Tibial artery (tissue), 4 donors: Measurements from ENCODE around the gene RFC1.

Source experiments
- DNase-seq, 2 donors: peaks; one replicate each; pipeline ENCODE4 v3.0.0-alpha.2; 2019
- H3K27ac ChIP-seq, 2 donors: fragments of 200-600 bp; sonication (generic) in 1 of 2; 1 replicate in 1 of 2; 2 replicates in 1 of 2; pipeline ENCODE4 v1.5.1; 2018 to 2019; ENCODE audit warnings: mild to moderate bottlenecking in 1 of 2
- H3K27me3 ChIP-seq, 2 donors: fragments of 200-600 bp; sonication (generic) in 1 of 2; one replicate each; pipeline versions ENCODE4 v1.5.1 to v1.6.0; 2016 to 2019
- H3K36me3 ChIP-seq, 3 donors: fragments of 200-600 bp; sonication (generic) in 2 of 3; one replicate each; pipeline ENCODE4 v1.5.1; 2016 to 2019; ENCODE audit warnings: mild to moderate bottlenecking in 2 of 3
- H3K4me1 ChIP-seq, 4 donors: fragments of 200-600 bp; sonication (generic) in 2 of 4; 1 replicate in 3 of 4; 2 replicates in 1 of 4; pipeline ENCODE4 v1.5.1; 2016 to 2019
- H3K4me3 ChIP-seq, 2 donors: fragments of 200-600 bp; sonication (generic) in 1 of 2; 1 replicate in 1 of 2; 2 replicates in 1 of 2; pipeline ENCODE4 v1.5.1; 2018 to 2019; ENCODE audit warnings: mild to moderate bottlenecking in 2 of 2
- H3K9me3 ChIP-seq, 3 donors: fragments of 200-600 bp; sonication (generic) in 1 of 3; one replicate each; pipeline ENCODE4 v1.5.1; 2016 to 2019
- intact Hi-C: fragments of 100-400 bp; cut with DNase I; formaldehyde crosslinking; loops from one replicate; pipeline ENCODE4 v1.15.0; 2023; ENCODE audit warnings: low total_unique reads
- TF ChIP-seq, protein P1 (sequence below), 2 experiments: fragments of 200-600 bp in 1 of 2; fragments of 450-650 bp in 1 of 2; IDR thresholded peaks; one replicate each; pipeline ENCODE4 v1.5.1; 2017 to 2019; ENCODE audit warnings: antibody characterized with exemption in 2 of 2, mild to moderate bottlenecking in 1 of 2, moderate library complexity in 1 of 2

RFC1 gene

DNA sequence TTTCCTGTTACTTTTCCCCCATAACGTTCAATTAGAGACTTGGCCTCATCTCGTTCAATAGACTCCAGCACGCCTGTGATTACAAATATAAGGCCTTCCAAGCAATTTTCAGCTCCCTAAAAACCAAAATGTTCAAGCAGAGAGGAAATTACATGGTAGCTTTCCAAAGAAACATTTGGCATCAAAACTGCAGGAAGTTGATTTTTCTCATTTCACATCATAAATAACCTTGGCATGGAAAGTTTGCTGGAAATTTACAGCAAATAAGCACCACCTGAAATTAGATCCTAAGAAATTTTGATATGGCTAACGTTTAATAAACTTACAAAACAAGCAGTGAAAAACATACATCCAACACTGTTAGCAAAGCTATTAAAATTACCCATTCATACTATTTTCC lies 53.3 kb downstream of the RFC1 start:
- H3K4me3 ChIP-seq: no peak overlapping the region
- no peak for DNase-seq

DNA sequence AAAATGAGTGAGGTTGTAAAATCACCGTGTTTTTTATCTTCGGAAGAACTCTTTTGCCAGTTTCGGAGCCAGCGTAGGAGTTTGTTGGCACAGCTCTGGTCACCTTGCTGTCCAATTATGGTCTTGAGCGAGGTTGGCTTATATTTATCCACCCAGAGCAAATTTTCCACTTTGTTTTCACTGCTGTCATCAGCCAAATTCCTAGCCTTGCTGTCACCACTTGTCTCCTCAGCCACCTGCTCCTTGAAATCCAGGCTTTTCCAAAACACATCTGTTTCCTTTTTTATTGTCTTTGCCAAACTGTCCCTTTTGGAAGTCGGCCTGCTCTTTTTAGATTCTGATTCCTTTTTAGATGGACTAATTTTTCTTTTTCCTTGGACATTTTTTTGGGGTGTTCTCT lies 57.6 kb downstream of the RFC1 start:
- no peaks in the 10 kb centered on the region for H3K27me3 ChIP-seq
- TF ChIP-seq, protein P1, sequence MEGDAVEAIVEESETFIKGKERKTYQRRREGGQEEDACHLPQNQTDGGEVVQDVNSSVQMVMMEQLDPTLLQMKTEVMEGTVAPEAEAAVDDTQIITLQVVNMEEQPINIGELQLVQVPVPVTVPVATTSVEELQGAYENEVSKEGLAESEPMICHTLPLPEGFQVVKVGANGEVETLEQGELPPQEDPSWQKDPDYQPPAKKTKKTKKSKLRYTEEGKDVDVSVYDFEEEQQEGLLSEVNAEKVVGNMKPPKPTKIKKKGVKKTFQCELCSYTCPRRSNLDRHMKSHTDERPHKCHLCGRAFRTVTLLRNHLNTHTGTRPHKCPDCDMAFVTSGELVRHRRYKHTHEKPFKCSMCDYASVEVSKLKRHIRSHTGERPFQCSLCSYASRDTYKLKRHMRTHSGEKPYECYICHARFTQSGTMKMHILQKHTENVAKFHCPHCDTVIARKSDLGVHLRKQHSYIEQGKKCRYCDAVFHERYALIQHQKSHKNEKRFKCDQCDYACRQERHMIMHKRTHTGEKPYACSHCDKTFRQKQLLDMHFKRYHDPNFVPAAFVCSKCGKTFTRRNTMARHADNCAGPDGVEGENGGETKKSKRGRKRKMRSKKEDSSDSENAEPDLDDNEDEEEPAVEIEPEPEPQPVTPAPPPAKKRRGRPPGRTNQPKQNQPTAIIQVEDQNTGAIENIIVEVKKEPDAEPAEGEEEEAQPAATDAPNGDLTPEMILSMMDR (IDR thresholded peaks at IDR 0.05): no peak
- H3K27ac ChIP-seq: peak overlapping the region in 1 of 2 donors; percentile 36
- DNase-seq: no peak
- H3K36me3 ChIP-seq: peaks cover 53 to 89% (median 68%) of the 10 kb centered on the region in 3 donors
- no peaks in the 10 kb centered on the region for H3K9me3 ChIP-seq
- intact Hi-C loops: no loop called here
- H3K4me1 ChIP-seq: no peaks in the 10 kb centered on the region
- no peak overlapping the region for H3K4me3 ChIP-seq

More for the DNA sequence above, 53.3 kb downstream of the RFC1 start:
- intact Hi-C loops: no loop called here
- Histone ChIP-seq H3K36me3 (peaks cover 36 to 76% (median 57%) of the 10 kb centered on the region in 3 donors), H3K27me3 (no peaks in the 10 kb centered on the region), H3K27ac (no peak overlapping the region), H3K9me3 (no peaks in the 10 kb centered on the region), H3K4me1 (no peaks in the 10 kb centered on the region)
- TF ChIP-seq, protein P1 (IDR thresholded peaks at IDR 0.05): no peak

DNA sequence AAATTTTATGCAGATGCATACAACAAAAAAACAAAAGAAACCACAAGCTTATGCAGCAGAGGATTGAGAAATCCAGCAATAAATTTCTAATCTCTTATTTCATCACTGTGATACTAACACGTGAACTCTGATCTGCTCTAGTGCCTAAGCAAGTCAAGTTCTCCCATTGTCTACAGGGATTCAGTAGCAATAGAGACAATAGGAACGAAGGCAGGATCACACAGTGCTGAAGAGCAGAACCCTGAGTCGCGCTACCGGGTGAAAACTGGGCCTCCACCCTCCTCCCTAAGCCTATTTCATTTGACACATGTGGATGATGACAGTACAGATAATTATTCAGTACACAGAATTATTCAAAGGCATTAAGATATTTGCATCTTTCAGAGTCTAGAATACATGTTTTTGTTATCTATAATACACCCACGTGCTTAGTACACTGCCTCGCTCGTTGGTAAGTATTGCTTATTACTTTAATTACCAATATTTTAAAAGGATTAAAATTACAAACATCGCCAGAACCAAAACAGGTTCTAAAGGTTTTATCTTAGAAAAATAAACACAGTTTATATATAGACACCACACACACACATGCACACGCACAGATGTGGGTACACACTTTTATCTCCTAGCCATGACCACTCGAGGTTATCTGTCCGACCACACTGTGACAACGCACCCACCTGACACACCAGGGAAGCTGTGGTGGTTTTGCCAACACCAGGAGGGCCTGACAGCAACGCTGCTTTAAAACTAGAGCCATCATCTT lies 60.1 kb downstream of the RFC1 start:
- Histone ChIP-seq H3K27me3 (no peaks in the 10 kb centered on the region), H3K9me3 (no peaks in the 10 kb centered on the region), H3K27ac (no peak overlapping the region), H3K4me1 (no peaks in the 10 kb centered on the region), H3K36me3 (peaks cover 59 to 93% (median 70%) of the 10 kb centered on the region in 3 donors), H3K4me3 (no peak overlapping the region)
- intact Hi-C loops: loop anchor here (2.0 kb wide), 1 partner anchor 15 kb away; no protein-coding TSS in a partner anchor
- TF ChIP-seq, protein P1 (IDR thresholded peaks at IDR 0.05): no peak
- DNase-seq: no peak

DNA sequence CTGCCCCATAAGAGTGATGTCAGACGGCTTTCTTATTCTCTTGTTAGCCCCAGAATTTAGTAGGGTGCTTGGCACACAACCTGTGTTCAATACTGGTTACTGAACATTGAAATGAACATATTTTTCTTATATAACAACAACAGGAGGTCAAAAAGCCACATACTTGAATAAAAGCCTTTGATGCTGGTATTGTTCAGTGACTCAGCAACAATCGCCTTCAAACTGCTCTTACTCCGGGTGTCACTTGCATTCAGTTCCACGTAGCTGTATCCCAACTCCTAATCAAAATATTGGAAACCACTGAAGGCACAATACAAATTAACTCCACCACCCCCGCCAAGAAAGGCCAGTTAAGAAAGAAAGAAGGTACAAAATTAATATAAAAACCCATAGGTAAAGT lies 61.5 kb downstream of the RFC1 start:
- peaks cover 62 to 93% (median 72%) of the 10 kb centered on the region in 3 donors for H3K36me3 ChIP-seq
- no peak overlapping the region for H3K4me3 ChIP-seq
- no peak overlapping the region for H3K27ac ChIP-seq
- H3K27me3 ChIP-seq: no peaks in the 10 kb centered on the region
- TF ChIP-seq, protein P1 (IDR thresholded peaks at IDR 0.05): no peak
- no peaks in the 10 kb centered on the region for H3K4me1 ChIP-seq
- DNase-seq: no peak
- no peaks in the 10 kb centered on the region for H3K9me3 ChIP-seq
- intact Hi-C loops: loop anchor here (2.0 kb wide), 1 partner anchor 16 kb away; no protein-coding TSS in a partner anchor

DNA sequence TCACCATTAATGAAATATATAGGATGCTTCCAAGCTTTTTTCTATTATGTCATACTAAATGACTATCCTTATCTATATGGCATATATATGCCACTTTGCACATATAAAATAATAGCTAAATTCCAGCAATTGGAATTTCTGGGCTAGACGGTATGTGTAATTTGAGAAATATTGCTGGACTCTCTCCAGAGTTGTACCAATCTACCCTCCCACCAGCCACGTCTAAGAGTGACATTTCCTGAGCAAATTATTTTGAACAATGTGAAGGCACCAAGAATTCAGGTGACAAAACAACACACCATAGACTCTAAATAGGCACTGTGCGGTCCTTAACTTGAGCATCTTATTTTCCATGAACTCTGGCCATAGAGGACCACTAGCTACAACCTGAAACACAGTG lies 62.3 kb downstream of the RFC1 start:
- no peak for DNase-seq
- peaks cover 70 to 95% (median 75%) of the 10 kb centered on the region in 3 donors for H3K36me3 ChIP-seq
- no peaks in the 10 kb centered on the region for H3K4me1 ChIP-seq
- no peak overlapping the region for H3K4me3 ChIP-seq
- TF ChIP-seq, protein P1 (IDR thresholded peaks at IDR 0.05): no peak
- intact Hi-C loops: loop anchor here (2.0 kb wide), 1 partner anchor 17 kb away; no protein-coding TSS in a partner anchor
- no peaks in the 10 kb centered on the region for H3K9me3 ChIP-seq
- no peak overlapping the region for H3K27ac ChIP-seq
- no peaks in the 10 kb centered on the region for H3K27me3 ChIP-seq
